ENCODE results near the gene ATAT1. TPM values are rescaled to one million over a fixed set of nuclear protein-coding genes. Genes with fewer than 3 reads are reported as not detected.

ATAT1 gene
- total and polyA plus RNA-seq, 2 experiments from 2014 or later = 12.8 to 23.0 TPM

GRCh38 chr6:30657454-30657853 is 30.8 kb downstream of the ATAT1 start:
- Histone ChIP-seq H2AFZ (no peak overlapping the region), H3K27me3 (ENCODE audit: insufficient read depth) (no peaks in the 10 kb centered on the region), H3F3A (replicated peaks; ENCODE audit: low read depth) (peaks cover 4% of the 10 kb centered on the region; the same call in 1 of the 2 replicates), H4K20me1 (replicated peaks; ENCODE audit: insufficient read depth) (peaks cover 8% of the 10 kb centered on the region; the same call in 1 of the 2 replicates), H3K4me2 (no peak overlapping the region), H3K27ac (ENCODE audit: low read depth) (no peak overlapping the region), H3K4me1 (ENCODE audit: insufficient read depth) (no peaks in the 10 kb centered on the region), H3K4me3 (no peak overlapping the region), H3K9me2 (ENCODE audit: insufficient read depth) (no peaks in the 10 kb centered on the region), H3K79me2 (replicated peaks; ENCODE audit: insufficient read depth) (no peaks in the 10 kb centered on the region), H3K36me3 (ENCODE audit: insufficient read depth) (peaks cover 21% of the 10 kb centered on the region)
- peaks cover 9% of the 10 kb centered on the region for H3K27me3 Mint-ChIP-seq (ENCODE audit: insufficient read depth, low read depth, poor library complexity)
- no peaks in the 10 kb centered on the region for H3K4me1 Mint-ChIP-seq
- no peak overlapping the region for H3K27ac Mint-ChIP-seq
- no peaks in the 10 kb centered on the region for H3K9me3 Mint-ChIP-seq
- ATAC-seq (no peak), DNase-seq (ENCODE audit: low spot score) (no peak)
- H3K36me3 Mint-ChIP-seq (ENCODE audit: low read depth) = peaks cover 79% of the 10 kb centered on the region
- H3K4me3 Mint-ChIP-seq = no peak overlapping the region
- TF ChIP-seq, protein P1, sequence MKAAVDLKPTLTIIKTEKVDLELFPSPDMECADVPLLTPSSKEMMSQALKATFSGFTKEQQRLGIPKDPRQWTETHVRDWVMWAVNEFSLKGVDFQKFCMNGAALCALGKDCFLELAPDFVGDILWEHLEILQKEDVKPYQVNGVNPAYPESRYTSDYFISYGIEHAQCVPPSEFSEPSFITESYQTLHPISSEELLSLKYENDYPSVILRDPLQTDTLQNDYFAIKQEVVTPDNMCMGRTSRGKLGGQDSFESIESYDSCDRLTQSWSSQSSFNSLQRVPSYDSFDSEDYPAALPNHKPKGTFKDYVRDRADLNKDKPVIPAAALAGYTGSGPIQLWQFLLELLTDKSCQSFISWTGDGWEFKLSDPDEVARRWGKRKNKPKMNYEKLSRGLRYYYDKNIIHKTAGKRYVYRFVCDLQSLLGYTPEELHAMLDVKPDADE (IDR thresholded peaks at IDR 0.05) = no peak
- TF ChIP-seq ZNF462 (CRISPR knock-in tag; IDR thresholded peaks at IDR 0.05) = no peak
- TF ChIP-seq CREB1 (CRISPR knock-in tag; IDR thresholded peaks at IDR 0.05; ENCODE audit: low read depth) = no peak
- TF ChIP-seq JUNB (IDR thresholded peaks at IDR 0.05; ENCODE audit: unreplicated experiment) = no peak
- no peak for TF ChIP-seq NANOG (IDR thresholded peaks at IDR 0.05; ENCODE audit: borderline replicate concordance)
- no peak for TF ChIP-seq POLR2AphosphoS5 (IDR thresholded peaks at IDR 0.05; ENCODE audit: low read depth)
- TF ChIP-seq ZNF331 (CRISPR knock-in tag; IDR thresholded peaks at IDR 0.05; ENCODE audit: low read depth) = no peak
- TF ChIP-seq EZH2 (IDR thresholded peaks at IDR 0.05; ENCODE audit: low read depth, unreplicated experiment) = no peak
- TF ChIP-seq STAT1 (IDR thresholded peaks at IDR 0.05; ENCODE audit: unreplicated experiment) = no peak
- TF ChIP-seq CTCF (conservative IDR thresholded peaks at IDR 0.05; ENCODE audit: low read depth in 2 of 2) = no peak
- TF ChIP-seq ZNF114 (CRISPR knock-in tag; IDR thresholded peaks at IDR 0.05) = no peak
- TF ChIP-seq, protein P2, sequence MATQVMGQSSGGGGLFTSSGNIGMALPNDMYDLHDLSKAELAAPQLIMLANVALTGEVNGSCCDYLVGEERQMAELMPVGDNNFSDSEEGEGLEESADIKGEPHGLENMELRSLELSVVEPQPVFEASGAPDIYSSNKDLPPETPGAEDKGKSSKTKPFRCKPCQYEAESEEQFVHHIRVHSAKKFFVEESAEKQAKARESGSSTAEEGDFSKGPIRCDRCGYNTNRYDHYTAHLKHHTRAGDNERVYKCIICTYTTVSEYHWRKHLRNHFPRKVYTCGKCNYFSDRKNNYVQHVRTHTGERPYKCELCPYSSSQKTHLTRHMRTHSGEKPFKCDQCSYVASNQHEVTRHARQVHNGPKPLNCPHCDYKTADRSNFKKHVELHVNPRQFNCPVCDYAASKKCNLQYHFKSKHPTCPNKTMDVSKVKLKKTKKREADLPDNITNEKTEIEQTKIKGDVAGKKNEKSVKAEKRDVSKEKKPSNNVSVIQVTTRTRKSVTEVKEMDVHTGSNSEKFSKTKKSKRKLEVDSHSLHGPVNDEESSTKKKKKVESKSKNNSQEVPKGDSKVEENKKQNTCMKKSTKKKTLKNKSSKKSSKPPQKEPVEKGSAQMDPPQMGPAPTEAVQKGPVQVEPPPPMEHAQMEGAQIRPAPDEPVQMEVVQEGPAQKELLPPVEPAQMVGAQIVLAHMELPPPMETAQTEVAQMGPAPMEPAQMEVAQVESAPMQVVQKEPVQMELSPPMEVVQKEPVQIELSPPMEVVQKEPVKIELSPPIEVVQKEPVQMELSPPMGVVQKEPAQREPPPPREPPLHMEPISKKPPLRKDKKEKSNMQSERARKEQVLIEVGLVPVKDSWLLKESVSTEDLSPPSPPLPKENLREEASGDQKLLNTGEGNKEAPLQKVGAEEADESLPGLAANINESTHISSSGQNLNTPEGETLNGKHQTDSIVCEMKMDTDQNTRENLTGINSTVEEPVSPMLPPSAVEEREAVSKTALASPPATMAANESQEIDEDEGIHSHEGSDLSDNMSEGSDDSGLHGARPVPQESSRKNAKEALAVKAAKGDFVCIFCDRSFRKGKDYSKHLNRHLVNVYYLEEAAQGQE (IDR thresholded peaks at IDR 0.05; ENCODE audit: unreplicated experiment) = no peak
- no peak for TF ChIP-seq EZH2phosphoT487 (IDR thresholded peaks at IDR 0.05; ENCODE audit: unreplicated experiment)
